Chondrocyte (in vitro differentiated cells): ENCODE results near the gene COL20A1. TPM values are rescaled to one million over a fixed set of nuclear protein-coding genes. Genes with fewer than 3 reads are reported as not detected.
"Not testable (repeated sequence)": the region's sequence is repeated elsewhere in the genome, so short reads cannot be mapped to it uniquely, and the experiment has no call there.

Source experiments
- DNase-seq: peaks from one replicate; pipeline ENCODE4 v3.0.0; 2021; ENCODE audit warnings: mixed read lengths, low spot score
- H3K27ac Mint-ChIP-seq: one replicate; pipeline ENCODE4 v1.8.0; 2021; ENCODE audit warnings: mild to moderate bottlenecking, moderate library complexity, mixed read lengths; ENCODE audit not compliant: unreplicated experiment
- H3K27me3 Mint-ChIP-seq: 2 replicates; pipeline ENCODE4 v1.8.0; 2021; ENCODE audit warnings: low read depth, mixed read lengths
- H3K36me3 Mint-ChIP-seq: 2 replicates; pipeline ENCODE4 v1.8.0; 2021; ENCODE audit warnings: low read depth, mixed read lengths
- H3K4me1 Mint-ChIP-seq: 2 replicates; pipeline ENCODE4 v1.8.0; 2021; ENCODE audit warnings: low read depth, mild to moderate bottlenecking, mixed read lengths
- H3K4me3 Mint-ChIP-seq: one replicate; pipeline ENCODE4 v1.8.0; 2021; ENCODE audit warnings: mild to moderate bottlenecking, moderate library complexity, mixed read lengths; ENCODE audit not compliant: unreplicated experiment
- H3K9me3 Mint-ChIP-seq: 2 replicates; pipeline ENCODE4 v1.8.0; 2021; ENCODE audit warnings: low read depth, mixed read lengths
- CTCF ChIP-seq: fragments of 200-600 bp; sonication (generic); IDR thresholded peaks from 2 replicates; pipeline ENCODE4 v1.5.0; 2021; ENCODE audit warnings: antibody characterized with exemption, mild to moderate bottlenecking, moderate library complexity
- total RNA-seq: library from RNA; stranded (reverse); gene quantifications from 3 replicates; pipeline ENCODE4 v1.2.1, GENCODE V29; 2021

Gene COL20A1
- total RNA-seq, 1 donor from 2014 or later: not detected

- Mint-ChIP-seq H3K36me3 (no peaks in the 10 kb centered on the region), H3K4me3 (no peak overlapping the region), H3K27me3 (peaks cover 19% of the 10 kb centered on the region), H3K4me1 (peaks cover 22% of the 10 kb centered on the region), H3K27ac (no peak overlapping the region), H3K9me3 (peaks cover 8% of the 10 kb centered on the region)
- peak; percentile 81 for DNase-seq
- no peak for TF ChIP-seq CTCF
Observed at GRCh38 chr20:63332488-63333240, 39.7 kb downstream of the COL20A1 start.

- peaks cover 28% of the 10 kb centered on the region for H3K4me1 Mint-ChIP-seq
- H3K9me3 Mint-ChIP-seq: peaks cover 8% of the 10 kb centered on the region
- no peaks in the 10 kb centered on the region for H3K36me3 Mint-ChIP-seq
- H3K4me3 Mint-ChIP-seq: no peak overlapping the region
- no peak overlapping the region for H3K27ac Mint-ChIP-seq
- peaks cover 19% of the 10 kb centered on the region for H3K27me3 Mint-ChIP-seq
- no peak for TF ChIP-seq CTCF
- peak; percentile 84 for DNase-seq
Observed at GRCh38 chr20:63333241-63333836, 40.4 kb downstream of the COL20A1 start.

DNA sequence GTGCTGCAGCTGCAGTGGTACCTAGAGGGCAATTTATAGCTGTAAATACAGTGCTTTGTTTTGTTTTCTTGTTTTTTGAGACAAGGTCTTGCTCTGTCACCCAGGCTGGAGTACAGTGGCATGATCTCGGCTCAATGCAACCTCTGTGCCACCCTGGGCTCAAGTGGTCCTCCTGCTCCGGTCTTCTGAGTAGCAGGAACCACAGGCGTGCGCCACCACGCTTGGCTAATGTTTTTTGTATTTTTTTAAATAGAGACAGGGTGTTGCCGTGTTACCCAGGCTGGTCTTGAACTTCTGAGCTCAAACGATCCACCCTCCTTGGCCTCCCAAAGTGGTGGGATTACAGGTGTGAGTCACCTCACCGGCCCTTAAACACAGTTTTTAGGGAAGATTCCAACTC lies 41.4 kb downstream of the COL20A1 start:
- no peak for DNase-seq
- H3K27ac Mint-ChIP-seq: no peak overlapping the region

GRCh38 chr20:63335060-63335459 lies 42.1 kb downstream of the COL20A1 start:
- H3K4me1 Mint-ChIP-seq: peaks cover 33% of the 10 kb centered on the region

More for the DNA sequence above, 41.4 kb downstream of the COL20A1 start:
- H3K4me1 Mint-ChIP-seq: peaks cover 33% of the 10 kb centered on the region
- no peak for TF ChIP-seq CTCF
- H3K4me3 Mint-ChIP-seq: no peak overlapping the region
- H3K27me3 Mint-ChIP-seq: peaks cover 19% of the 10 kb centered on the region
- H3K9me3 Mint-ChIP-seq: peaks cover 8% of the 10 kb centered on the region
- H3K36me3 Mint-ChIP-seq: no peaks in the 10 kb centered on the region

GRCh38 chr20:63335711-63336110 lies 42.7 kb downstream of the COL20A1 start:
- no peak for DNase-seq
- no peak overlapping the region for H3K4me3 Mint-ChIP-seq
- no peak for TF ChIP-seq CTCF
- peaks cover 33% of the 10 kb centered on the region for H3K4me1 Mint-ChIP-seq
- H3K27me3 Mint-ChIP-seq: peaks cover 20% of the 10 kb centered on the region
- H3K36me3 Mint-ChIP-seq: no peaks in the 10 kb centered on the region
- no peak overlapping the region for H3K27ac Mint-ChIP-seq
- H3K9me3 Mint-ChIP-seq: peaks cover 8% of the 10 kb centered on the region

More at GRCh38 chr20:63335060-63335459, 42.1 kb downstream of the COL20A1 start:
- H3K4me3 Mint-ChIP-seq, H3K9me3 Mint-ChIP-seq, DNase-seq, H3K36me3 Mint-ChIP-seq, H3K27ac Mint-ChIP-seq: not testable (repeated sequence)
- peaks cover 19% of the 10 kb centered on the region for H3K27me3 Mint-ChIP-seq
